ENCODE data around the gene GRIK1.
"Not testable (repeated sequence)": the region's sequence is repeated elsewhere in the genome, so short reads cannot be mapped to it uniquely, and the experiment has no call there.

The GRIK1 gene

DNA sequence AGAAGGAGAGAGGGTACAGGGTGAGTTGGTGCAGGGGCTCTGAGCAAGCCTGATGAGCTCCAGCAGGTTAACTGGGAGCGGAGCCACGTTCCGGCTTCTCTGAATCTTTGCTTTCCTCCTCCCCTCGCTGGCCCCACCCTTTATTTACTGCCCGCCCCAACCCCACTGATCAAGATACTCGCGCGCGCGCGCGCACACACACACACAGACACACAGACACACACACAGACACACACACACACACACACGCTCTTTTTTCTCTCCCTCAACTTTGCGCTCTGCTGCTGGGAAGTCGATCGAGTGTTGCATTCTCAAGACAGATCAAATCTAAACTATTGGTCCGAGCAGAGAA is at the start of gene GRIK1:
Gene GRIK1 (minus strand): TSS at position 73 of the 352 bp plus-strand sequence.
- no peak for DNase-seq (ENCODE audit: low read depth, low spot score)
- H3K27ac ChIP-seq = no peak within 1 kb of the TSS

DNA sequence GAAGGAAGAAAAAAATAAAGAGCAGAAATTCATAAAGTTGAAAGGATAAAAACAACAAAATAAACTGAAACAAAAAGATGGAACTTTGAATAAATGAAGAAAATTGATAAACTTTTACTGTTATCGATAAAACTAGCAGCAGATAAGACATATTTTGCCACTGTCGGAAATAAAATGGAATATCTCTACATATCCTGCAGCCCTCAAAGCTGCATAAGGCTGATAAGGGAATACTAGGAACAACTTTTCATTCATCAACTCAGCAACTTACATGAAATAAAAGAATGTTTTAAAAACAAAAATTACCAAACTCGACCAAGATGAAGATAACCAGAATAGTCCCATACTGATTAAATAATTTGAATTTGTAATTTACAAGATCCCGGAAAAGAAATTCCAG is 48.0 kb upstream of the GRIK1 start:
- DNase-seq (ENCODE audit: low read depth, low spot score) = no peak
- H3K27ac ChIP-seq = no peak overlapping the region

DNA sequence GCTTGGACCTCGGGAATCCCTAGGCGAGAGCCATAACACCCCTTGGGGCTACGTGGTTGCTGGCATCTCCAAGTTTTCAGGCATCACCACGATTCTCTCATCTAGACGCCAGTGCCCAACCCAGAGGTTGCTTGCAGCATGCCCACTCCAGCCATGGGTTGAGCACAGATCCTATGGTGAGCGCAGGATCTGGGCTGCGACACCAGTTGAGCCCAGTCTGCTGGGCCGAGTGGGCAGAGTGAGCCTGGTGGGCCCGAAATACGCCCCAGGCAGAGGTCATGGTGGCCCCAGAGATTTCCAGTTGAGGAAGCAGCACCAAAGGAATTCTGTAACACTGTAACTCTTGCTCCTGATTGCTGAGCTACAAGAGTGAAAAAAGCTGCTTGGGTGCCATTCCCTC is 46.1 kb upstream of the GRIK1 start:
- no peak overlapping the region for H3K27ac ChIP-seq
- no peak for DNase-seq (ENCODE audit: low read depth, low spot score)

DNA sequence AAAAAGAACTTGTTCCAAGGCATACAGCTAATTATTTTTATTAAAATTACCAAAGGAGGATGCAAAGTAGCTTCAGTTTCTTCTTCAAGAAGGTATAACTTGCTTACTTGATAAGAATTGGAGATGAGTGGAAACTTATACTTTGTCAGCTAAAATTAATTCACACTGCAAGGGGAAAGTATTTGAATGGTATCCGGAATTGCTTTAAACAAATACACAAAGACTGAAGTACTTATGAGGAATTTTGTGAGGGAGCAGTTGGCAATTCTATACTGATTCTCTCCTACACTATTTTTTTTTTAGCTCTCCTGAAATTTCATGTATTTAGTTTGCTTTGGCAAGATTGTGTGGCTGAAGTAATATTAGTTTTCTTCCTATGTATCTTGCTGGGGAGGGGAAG is 39.2 kb upstream of the GRIK1 start:
- no peak overlapping the region for H3K27ac ChIP-seq
- DNase-seq (ENCODE audit: low read depth, low spot score) = no peak

DNA sequence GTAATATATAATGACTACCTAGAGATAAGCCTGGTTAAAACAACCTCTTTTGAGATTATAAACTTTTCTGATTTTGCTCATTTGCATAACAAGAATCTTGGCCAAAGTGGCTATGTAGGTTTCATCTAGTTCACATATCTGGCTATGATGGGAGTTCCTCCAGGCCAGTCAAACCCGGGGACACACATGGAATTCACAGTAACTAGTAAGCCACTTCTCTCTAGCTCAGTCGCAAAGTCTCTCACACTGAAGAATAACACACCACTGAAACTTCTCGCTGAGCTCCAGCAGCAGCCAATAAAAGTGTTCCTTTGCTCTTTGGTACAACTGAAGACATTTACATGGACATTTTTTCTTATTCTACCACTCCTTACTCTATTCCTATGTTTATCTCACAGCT is 36.0 kb upstream of the GRIK1 start:
- no peak overlapping the region for H3K27ac ChIP-seq
- DNase-seq (ENCODE audit: low read depth, low spot score) = no peak

DNA sequence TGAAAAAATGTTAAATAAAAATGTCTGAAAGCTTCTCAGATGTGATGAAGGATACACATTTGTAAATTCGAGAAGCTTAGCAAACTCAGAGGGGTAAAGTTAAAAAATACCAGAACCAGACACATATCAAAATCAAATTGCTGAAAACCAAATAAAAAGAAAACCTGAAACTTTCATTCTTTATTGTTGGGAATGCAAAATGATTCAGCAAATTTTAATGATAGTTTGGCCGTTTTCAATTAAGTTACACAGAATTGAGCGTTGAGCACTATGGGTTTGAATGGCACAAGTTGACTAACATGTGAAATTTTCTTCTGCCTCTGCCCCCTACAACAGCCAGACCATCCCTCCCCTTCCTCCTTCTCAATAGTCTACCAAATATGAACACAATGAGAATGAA is 33.5 kb upstream of the GRIK1 start:
- H3K27ac ChIP-seq = no peak overlapping the region
- no peak for DNase-seq (ENCODE audit: low read depth, low spot score)

DNA sequence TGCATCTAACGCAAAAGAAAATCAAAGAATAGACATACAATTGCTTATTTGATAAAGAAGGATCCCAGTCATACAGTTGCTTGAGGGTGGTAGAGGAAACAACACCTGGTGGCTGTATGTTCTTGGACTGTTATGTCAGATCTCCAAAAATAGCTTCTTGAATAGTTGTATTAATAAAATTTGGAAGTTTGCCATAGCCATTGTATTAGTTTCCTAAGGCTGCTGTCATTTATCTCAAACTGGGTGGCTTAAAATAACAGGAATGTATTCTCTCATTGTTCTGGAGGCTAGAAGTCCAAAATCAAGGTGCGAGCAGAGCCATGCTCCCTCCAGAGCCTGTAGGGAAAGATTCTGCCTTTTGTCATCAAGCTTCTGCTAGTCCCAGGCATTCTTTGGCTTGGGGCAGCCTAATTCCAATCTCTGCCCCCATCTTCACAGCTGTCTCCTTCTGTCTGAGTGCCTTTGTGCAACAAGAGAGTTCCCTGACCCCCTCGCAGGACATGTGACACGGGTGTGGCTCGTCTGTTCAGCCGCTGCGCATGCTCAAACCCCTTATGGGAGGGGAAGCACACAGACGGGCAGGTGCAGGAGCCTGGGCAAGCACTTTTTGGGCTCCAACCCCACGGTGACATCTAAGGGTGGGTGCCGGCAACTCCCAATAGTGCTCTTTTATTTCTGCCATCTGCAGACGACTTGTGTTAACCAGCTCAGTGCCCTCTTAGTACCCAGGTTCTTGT is 21.7 kb upstream of the GRIK1 start:
- DNase-seq (ENCODE audit: low read depth, low spot score) = no peak

DNA sequence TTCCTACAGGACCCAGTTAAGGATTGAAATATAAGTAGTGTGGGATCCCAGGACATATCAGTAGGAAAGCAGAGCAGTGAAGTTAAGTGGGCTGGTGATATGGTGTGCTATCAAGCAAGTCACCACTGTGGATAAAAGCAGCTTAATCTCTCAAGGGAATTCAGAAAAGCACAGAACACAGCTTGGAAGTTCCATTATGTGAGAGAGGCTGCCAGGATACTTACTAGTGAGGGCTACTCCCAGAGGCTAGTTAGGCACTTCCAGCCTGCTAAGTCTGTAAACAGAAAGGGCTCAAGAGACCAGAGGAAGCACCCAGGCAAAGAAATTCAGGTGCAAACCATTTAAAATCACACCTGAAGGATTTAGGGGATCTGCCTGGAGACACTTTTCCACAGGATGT is 18.8 kb upstream of the GRIK1 start:
- DNase-seq (ENCODE audit: low read depth, low spot score) = no peak

More for the DNA sequence above, 21.7 kb upstream of the GRIK1 start:
- H3K27ac ChIP-seq = no peak overlapping the region

DNA sequence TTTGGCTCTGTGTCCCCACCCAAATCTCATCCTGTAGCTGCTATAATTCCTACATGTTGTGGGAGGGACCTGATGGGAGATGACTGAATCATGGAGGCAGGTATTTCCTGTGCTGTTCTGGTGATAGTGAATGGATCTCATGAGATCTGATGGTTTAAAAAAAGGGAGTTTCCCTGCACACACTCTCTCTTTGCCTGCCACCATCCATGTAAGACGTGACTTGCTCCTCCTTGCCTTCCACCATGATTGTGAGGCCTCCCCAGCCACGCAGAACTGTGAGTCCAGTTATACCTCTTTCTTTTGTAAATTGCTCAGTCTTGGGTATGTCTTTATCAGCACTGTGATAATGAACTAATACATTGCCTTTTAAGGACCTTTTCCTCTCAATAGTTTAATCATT is 18.2 kb upstream of the GRIK1 start:
- DNase-seq (ENCODE audit: low read depth, low spot score); H3K27ac ChIP-seq: not testable (repeated sequence)

More for the DNA sequence above, 18.8 kb upstream of the GRIK1 start:
- H3K27ac ChIP-seq = no peak overlapping the region

DNA sequence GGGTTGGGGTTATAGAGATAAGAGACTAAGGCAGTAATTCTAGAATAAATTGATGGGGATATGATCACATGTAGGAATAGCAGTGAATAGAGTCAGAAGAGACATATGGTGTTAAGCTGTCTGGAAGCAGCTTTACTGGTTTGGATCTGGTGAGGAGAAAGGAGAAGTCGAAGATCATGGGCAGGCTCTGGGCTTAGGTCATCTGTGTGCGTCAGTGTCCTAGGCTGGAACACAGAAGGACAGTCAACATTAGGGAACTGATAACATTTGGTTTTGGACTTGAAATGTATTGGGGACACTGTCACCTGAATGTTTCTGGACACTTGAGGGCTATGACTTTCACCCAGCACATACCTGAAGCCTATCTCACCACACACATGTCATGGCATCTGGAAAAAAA is 13.9 kb upstream of the GRIK1 start:
- no peak overlapping the region for H3K27ac ChIP-seq
- DNase-seq (ENCODE audit: low read depth, low spot score) = no peak

DNA sequence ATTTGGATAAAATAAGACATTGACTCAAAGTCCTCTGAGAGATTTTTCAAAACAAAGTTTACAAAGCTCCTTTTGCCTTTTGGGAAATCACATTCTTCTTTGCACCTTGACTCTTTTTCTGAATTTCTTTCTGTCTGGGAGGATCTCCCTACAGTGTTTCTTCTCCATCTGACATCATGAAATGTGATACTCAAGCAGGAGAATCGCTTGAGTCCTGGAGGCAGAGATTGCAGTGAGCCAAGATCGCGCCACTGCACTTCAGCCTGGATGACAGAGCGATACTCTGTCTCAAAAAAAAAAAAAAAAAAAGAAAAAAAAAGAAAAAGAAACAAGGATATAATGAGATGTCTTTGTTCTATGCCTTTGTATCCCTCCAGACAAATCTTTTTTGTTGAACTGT is 13.3 kb upstream of the GRIK1 start:
- no peak for DNase-seq (ENCODE audit: low read depth, low spot score)
- H3K27ac ChIP-seq = no peak overlapping the region

DNA sequence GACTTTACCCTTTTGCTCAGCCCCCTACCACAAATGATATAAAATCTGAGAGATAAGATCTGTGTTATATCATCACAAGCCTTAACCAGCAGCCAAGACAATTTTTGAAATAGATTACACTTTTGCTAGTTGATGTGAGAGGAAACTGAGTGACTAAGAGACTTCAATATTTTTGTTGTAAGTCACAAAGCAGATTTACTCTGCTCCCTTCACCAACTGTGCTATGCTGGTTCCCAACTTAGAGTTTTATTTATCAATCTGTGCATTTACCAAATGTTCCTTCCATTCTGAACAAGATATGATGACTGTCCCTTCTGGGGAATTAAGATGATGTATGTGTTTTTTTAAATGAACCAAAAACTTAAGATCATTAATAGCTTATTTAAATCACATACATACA is 12.1 kb upstream of the GRIK1 start:
- no peak overlapping the region for H3K27ac ChIP-seq
- DNase-seq (ENCODE audit: low read depth, low spot score) = no peak

DNA sequence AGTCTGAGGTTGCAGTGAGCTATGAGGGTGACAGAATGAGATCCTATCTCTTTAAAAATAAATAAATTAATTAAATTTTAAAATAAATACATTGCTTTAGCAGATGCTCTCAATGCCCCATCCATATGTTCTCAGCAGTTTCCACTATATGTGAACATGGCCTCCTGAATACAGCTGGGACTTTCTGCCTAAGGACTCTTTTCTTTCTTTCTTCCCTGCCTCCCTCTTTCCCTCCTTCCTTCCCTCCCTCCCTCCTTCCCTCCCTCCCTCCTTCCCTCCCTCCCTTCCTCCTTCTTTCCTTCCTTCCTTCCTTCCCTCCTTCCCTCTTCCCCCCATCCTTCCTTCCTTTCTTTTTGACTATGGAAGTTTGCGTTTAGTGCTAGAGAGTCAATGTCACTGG is 10.2 kb upstream of the GRIK1 start:
- DNase-seq (ENCODE audit: low read depth, low spot score) = no peak
- no peak overlapping the region for H3K27ac ChIP-seq

DNA sequence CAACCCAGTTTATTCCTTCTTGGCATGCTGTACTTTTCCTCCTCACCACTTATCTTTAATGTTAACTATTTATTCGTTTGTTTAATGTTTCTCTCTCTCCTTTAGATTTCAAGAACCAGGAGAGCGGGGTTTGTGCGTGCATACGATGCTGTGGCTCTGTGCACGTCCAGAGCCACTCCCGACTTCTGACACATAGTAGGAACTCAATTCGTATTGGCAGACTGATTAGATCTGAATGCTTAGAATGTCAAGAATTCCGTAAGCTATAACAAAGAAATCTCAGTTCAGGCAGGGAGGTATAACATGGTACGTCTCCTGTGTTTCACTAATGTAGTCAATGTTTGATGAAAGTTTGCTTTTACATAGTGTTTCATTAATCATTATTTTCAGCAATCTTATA is 7.3 kb upstream of the GRIK1 start:
- DNase-seq (ENCODE audit: low read depth, low spot score) = no peak
- no peak overlapping the region for H3K27ac ChIP-seq

DNA sequence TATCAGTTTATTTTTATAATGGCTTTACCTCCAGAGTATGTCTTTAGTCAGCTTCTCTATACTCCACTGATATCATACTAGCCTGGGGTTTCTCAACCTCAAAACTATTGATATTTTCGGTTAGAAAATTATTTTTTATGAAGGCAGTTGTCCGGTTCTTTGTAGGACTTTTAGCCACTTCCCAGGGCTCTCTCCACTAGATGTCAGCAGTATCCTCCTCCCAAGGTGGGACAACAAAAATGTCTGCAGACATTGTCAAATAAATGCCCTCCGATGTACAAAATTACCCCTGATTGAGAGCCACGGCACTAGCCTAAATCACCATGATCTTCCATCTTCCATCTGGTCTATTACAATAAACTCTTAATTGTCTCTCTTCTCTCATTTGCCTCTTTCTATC is 4.1 kb upstream of the GRIK1 start:
- DNase-seq (ENCODE audit: low read depth, low spot score) = no peak

DNA sequence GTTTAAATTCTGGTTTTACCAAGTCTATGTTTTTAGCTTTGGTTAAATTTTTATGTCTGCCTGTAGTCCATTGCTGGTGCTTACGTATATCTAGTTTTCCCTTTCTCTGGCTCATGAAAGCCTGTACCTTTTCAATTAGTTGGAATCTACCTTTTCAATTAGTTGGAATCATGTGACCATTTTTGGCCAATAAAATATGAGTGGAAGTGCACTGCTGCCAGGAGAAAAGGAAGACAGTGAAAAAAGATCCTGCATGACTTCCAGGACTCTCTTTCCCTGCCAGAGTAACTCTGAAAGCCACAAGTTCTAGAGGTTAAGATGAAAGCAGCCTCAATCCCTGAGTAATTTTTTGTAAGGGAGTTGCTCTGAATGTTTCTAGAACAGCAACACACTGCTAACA is 2.2 kb upstream of the GRIK1 start:
- no peak for DNase-seq (ENCODE audit: low read depth, low spot score)

More for the DNA sequence above, 4.1 kb upstream of the GRIK1 start:
- no peak overlapping the region for H3K27ac ChIP-seq

DNA sequence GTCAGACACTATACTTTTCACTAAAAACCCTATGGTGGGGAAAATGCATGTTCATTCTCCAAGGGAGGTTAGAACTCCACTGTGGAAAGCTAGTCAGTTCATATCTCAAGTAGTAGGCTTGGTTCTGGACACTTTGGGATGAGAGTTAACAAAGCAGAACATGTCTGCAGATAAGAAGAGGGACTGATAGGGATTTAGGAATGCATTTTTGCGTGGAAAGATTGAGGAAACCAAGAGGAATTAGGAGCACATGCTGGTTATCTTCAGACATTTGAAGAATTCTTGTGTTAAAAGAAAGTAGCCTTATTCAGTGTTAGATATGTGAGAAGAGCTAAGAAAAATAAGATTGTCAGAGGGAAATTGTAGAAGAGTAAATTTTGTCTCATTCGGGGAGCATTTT is 1.2 kb upstream of the GRIK1 start:
- DNase-seq (ENCODE audit: low read depth, low spot score) = no peak
- H3K27ac ChIP-seq = no peak overlapping the region

More for the DNA sequence above, 2.2 kb upstream of the GRIK1 start:
- H3K27ac ChIP-seq = no peak overlapping the region

DNA sequence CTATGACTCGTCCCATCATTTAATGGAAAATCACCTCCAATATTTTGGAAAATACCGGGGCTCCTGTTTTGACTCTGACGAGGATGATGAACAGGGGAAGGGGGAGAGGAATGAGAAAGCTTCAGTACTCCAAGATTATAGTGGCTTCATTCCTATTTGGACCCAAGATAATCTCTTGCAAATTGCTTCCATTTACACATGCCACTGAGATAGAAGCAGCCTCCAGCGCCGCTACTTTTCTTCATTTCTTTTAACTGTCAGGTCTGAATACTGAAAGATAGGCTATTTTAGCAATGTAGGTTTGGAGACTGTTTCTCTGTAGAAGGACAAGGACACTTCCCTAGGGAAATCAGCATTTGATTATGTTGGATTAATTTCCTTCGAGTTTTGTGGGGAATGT is 565 bp upstream of the GRIK1 start:
- no peak for DNase-seq (ENCODE audit: low read depth, low spot score)
- H3K27ac ChIP-seq = no peak overlapping the region

DNA sequence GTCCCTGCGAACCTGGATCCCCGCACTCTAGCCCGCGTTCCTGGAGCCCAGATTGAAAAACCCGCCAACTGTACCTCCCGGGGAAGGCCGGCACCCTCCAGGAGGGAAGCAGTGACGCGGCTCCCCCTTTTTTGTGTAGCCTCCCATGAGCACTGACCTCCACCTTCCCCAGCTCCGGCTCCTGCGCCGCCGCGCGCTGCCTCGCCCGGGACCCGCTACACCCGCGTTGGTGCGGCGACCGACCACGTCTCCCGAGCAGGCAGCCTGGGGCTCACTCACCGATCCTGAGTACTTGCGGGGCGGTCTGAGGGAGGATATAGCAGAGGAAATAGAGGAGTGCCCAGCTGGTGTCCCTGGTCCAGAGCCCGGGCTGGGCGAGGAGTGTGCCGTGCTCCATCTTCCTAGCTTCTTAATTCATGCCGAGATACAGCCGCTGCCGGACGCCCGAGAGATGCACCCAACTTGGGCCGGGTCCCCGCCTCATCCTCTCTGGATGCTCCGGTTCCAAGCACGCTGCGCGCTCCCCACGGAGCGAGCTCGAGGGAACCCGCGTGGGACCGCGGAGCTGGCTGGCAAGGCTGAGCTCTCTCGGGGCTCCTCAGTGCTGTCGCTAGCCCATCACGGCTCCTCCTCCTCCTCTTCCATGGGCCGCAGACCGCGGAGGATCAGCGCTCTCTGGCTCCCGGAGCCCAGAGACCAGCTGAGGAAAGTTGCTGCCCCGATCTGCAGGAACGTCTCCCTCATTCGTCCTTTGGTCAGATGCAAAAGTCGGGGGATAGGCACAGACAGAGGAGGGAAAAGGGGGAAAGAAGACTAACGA is 482 bp downstream of the GRIK1 start:
- no peak overlapping the region for H3K27ac ChIP-seq
- no peak for DNase-seq (ENCODE audit: low read depth, low spot score)

DNA sequence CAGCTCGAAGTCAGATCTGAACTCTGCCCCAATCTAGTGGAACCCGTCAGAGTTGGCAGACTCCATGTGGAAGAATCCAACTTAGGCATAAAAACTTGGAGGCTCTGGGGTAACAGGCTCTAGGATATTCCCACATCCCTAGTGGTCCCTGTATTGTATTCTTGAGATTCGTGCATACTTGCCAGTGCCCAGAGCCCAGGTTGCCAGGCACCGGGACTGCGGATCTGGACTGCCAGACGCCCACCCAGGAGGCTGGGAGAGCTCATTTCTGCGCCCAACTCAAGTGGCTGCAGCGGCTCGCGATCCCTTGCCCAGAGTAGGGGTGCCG is 1.1 kb downstream of the GRIK1 start:
- DNase-seq (ENCODE audit: low read depth, low spot score) = no peak
- no peak overlapping the region for H3K27ac ChIP-seq

DNA sequence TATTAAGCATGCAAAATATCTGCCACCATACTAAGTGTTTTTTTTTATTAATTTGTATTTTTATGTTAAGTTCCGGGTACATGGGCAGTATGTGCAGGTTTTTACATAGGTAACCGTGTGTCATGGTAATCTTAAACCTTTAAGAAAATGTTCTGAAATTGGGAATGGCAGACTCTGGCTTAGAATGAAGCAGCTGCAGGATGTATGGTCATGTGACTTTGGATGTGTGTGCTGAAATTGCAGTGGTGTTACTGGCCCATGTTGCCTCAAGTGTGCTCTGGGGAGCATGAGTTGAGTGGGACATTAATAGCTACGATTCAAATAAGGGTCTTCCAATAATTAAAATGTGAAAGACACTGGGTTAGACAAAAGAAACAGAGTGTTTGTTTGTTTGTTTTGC is 6.7 kb downstream of the GRIK1 start:
- no peak overlapping the region for H3K27ac ChIP-seq
- no peak for DNase-seq (ENCODE audit: low read depth, low spot score)

DNA sequence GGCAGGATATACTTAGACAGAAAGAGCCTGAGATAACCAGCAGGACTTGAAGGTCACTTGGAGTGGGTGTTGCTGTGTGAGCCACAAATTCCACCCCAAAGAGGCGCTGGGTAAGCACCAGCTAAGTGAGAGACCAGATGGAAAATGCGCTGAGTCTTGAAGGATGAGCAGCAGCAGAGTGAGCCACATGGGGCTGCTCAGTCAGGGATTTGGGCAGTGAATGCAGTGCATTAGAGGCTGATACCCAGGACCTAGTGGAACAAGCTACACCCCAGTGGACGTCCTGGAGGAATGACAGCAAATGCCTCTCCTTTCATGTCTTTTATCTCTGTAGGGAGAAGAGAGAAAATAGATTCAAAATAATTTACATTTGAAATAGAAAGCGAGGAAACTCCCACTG is 11.3 kb downstream of the GRIK1 start:
- DNase-seq (ENCODE audit: low read depth, low spot score) = no peak
- H3K27ac ChIP-seq = no peak overlapping the region
